HFF-Myc (cell line): Measurements from ENCODE around the gene PCDHB14.
"Not testable (repeated sequence)": the region's sequence is repeated elsewhere in the genome, so short reads cannot be mapped to it uniquely, and the experiment has no call there.

Experiments
- DNase-seq: peaks from one replicate; pipeline ENCODE4 v3.0.0-alpha.2; 2011; ENCODE audit warnings: low read depth; ENCODE audit errors: extremely low read depth
- H3K4me3 ChIP-seq: replicated peaks from 2 replicates; pipeline ENCODE4 v1.5.1; 2011; ENCODE audit warnings: low read depth, mild to moderate bottlenecking, control low read depth, low read length
- TF ChIP-seq, protein P1 (sequence below): IDR thresholded peaks from 2 replicates; pipeline ENCODE4 v1.5.1; 2012; ENCODE audit warnings: mild to moderate bottlenecking, low read depth, low read length, control low read depth; ENCODE audit errors: missing control alignments

PCDHB14 gene

DNA sequence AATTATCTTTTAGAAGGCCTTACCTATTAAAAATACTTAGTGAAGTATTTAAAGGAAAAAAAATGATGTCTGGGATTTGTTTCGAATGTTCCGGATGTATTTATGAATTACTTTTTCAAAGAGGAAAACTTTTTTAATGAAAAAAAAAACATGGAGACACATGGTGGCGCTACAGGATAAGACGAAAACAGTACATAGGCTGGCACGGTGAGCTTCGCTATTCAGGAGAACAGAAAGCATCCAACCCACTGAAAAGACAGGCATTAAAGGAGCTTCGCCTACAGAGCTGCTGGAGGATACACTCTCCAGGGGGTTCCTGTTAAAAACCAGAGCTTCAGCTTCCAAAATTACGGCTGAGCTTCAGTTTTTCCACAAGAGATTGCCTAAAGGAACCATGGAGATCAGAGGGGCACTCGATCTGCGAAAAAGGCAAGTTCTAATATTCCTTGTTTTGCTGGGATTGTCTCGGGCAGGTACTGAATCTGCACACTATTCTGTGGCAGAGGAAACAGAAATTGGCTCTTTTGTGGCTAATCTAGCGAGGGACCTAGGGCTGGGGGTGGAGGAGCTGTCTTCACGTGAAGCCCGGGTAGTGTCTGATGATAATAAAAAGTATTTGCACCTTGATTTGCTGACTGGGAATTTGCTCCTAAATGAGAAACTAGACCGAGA is at the start of gene PCDHB14:
PCDHB14 (plus strand) TSS at position 232 of the 672 bp plus-strand sequence; CDS start at position 395, 163 bp downstream.
- H3K4me3 ChIP-seq: 0 out of 2 replicates have a peak within 1 kb of the TSS, but pooled peaks have one; percentile 5
- TF ChIP-seq, protein P1, sequence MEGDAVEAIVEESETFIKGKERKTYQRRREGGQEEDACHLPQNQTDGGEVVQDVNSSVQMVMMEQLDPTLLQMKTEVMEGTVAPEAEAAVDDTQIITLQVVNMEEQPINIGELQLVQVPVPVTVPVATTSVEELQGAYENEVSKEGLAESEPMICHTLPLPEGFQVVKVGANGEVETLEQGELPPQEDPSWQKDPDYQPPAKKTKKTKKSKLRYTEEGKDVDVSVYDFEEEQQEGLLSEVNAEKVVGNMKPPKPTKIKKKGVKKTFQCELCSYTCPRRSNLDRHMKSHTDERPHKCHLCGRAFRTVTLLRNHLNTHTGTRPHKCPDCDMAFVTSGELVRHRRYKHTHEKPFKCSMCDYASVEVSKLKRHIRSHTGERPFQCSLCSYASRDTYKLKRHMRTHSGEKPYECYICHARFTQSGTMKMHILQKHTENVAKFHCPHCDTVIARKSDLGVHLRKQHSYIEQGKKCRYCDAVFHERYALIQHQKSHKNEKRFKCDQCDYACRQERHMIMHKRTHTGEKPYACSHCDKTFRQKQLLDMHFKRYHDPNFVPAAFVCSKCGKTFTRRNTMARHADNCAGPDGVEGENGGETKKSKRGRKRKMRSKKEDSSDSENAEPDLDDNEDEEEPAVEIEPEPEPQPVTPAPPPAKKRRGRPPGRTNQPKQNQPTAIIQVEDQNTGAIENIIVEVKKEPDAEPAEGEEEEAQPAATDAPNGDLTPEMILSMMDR: no peak
- no peak for DNase-seq

DNA sequence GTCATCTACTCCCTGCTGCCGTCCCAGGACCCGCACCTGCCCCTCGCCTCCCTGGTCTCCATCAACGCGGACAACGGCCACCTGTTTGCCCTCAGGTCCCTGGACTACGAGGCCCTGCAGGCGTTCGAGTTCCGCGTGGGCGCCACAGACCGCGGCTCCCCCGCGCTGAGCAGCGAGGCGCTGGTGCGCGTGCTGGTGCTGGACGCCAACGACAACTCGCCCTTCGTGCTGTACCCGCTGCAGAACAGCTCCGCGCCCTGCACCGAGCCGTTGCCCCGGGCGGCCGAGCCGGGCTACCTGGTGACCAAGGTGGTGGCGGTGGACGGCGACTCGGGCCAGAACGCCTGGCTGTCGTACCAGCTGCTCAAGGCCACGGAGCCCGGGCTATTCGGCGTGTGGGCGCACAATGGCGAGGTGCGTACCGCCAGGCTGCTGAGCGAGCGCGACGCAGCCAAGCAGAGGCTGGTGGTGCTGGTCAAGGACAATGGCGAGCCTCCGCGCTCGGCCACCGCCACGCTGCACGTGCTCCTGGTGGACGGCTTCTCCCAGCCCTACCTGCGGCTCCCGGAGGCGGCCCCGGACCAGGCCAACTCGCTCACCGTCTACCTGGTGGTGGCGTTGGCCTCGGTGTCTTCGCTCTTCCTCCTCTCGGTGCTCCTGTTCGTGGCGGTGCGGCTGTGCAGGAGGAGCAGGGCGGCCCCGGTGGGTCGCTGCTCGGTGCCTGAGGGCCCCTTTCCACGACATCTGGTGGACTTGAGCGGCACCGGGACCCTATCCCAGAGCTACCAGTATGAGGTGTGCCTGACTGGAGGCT is 48.6 kb upstream of the PCDHB14 start:
- not testable (repeated sequence) for H3K4me3 ChIP-seq, DNase-seq

DNA sequence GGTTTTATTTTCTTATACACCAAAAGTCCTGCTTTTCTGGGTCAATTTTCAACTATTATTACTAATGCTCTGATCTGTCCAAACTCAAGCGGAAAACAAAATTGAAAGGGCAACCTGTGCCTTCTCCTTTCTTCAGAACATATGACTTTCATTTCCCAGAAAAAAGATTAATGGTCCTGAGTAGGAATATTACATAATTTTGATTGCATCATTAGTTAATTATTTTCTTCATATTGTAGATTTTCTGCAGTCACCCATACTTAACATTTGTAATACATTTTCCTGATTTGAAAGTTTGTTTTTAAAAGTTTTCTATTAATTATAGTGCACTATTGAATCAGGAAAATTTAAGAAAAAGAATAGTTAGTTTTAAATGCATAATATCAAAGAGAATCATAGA is 47.2 kb upstream of the PCDHB14 start:
- no peak overlapping the region for H3K4me3 ChIP-seq
- TF ChIP-seq, protein P1: no peak
- no peak for DNase-seq

DNA sequence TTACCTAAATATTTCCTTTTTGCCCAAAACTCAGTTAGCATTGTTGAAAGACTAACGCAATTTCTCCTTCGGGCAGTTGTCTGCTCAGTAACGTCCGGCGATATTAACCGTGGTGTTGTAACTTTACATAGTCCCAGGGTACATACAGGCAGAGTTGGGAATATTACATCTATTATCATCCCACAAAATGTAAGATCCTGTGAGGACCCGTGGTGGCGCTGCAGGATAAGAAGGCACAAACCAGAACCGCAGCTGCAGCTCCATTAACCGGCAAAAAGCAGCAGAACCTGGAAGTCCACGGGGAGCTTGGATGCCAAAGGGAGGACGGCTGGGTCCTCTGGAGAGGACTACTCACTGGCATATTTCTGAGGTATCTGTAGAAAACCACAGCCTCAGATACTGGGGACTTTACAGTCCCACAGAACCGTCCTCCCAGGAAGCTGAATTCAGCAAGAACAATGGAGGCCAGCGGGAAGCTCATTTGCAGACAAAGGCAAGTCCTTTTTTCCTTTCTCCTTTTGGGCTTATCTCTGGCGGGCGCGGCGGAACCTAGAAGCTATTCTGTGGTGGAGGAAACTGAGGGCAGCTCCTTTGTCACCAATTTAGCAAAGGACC is 45.5 kb upstream of the PCDHB14 start, which contains the start of gene PCDHB8:
PCDHB8 (plus strand) TSS at position 214 of the 615 bp plus-strand sequence; CDS start at position 459, 245 bp downstream.
- H3K4me3 ChIP-seq, DNase-seq: not testable (repeated sequence)

DNA sequence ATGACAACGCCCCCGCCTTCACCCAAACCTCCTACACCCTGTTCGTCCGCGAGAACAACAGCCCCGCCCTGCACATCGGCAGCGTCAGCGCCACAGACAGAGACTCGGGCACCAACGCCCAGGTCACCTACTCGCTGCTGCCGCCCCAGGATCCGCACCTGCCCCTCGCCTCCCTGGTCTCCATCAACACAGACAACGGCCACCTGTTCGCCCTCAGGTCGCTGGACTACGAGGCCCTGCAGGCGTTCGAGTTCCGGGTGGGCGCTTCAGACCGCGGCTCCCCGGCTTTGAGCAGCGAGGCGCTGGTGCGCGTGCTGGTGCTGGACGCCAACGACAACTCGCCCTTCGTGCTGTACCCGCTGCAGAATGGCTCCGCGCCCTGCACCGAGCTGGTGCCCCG is 43.8 kb upstream of the PCDHB14 start:
- not testable (repeated sequence) for DNase-seq, H3K4me3 ChIP-seq

DNA sequence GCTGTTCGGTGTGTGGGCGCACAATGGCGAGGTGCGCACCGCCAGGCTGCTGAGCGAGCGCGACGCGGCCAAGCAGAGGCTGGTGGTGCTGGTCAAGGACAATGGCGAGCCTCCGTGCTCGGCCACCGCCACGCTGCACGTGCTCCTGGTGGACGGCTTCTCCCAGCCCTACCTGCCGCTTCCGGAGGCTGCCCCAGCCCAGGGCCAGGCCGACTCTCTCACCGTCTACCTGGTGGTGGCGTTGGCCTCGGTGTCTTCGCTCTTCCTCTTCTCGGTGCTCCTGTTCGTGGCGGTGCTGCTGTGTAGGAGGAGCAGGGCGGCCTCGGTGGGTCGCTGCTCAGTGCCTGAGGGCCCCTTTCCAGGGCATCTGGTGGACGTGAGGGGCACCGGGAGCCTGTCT is 43.3 kb upstream of the PCDHB14 start:
- H3K4me3 ChIP-seq, DNase-seq: not testable (repeated sequence)

DNA sequence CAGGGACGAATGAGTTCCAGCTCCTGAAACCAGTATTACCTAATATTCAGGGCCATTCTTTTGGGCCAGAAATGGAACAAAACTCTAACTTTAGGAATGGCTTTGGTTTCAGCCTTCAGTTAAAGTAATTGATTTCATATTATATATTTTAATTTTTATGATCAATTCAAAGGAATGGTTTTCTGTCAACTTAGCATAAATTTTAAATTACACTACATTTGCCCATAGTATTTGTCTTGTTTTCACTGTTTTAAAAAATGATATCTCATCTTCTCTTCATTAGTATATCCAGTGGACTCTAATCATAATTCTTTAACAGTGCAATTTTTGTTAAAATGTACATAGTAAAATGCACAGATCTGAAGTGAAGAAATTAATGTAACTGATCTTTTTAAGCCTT is 42.8 kb upstream of the PCDHB14 start:
- H3K4me3 ChIP-seq: no peak overlapping the region
- DNase-seq: no peak
- TF ChIP-seq, protein P1: no peak

DNA sequence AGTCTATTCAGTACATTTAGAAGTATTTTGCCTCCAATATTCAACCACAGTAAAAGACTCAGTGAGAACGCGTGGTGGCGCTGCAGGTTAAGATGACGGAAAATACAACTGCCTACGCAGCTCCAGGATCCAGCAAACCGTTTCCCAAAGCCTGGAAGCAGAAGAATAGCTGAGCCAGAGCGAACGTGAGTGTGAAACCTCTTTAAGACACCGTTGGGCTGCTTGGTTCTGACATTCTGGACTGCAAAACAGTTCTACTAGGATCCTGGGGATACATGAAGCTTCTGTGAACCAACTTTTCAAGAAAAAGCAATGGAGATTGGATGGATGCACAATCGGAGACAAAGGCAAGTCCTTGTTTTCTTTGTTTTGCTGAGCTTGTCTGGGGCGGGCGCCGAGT is 40.9 kb upstream of the PCDHB14 start, which contains the start of gene PCDHB16:
PCDHB16 (plus strand) TSS at position 140 of the 400 bp plus-strand sequence; CDS start at position 313, 173 bp downstream.
- TF ChIP-seq, protein P1: peak; percentile 17
- DNase-seq: no peak
- no peak within 1 kb of the TSS for H3K4me3 ChIP-seq

DNA sequence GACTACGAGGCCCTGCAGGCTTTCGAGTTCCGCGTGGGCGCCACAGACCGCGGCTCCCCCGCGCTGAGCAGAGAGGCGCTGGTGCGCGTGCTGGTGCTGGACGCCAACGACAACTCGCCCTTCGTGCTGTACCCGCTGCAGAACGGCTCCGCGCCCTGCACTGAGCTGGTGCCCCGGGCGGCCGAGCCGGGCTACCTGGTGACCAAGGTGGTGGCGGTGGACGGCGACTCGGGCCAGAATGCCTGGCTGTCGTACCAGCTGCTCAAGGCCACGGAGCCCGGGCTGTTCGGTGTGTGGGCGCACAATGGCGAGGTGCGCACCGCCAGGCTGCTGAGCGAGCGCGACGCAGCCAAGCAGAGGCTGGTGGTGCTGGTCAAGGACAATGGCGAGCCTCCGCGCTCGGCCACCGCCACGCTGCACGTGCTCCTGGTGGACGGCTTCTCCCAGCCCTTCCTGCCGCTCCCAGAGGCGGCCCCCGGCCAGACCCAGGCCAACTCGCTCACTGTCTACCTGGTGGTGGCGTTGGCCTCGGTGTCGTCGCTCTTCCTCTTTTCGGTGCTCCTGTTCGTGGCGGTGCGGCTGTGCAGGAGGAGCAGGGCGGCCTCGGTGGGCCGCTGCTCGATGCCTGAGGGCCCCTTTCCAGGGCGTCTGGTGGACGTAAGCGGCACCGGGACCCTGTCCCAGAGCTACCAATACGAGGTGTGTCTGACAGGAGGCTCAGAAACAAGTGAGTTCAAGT is 38.9 kb upstream of the PCDHB14 start:
- H3K4me3 ChIP-seq, DNase-seq: not testable (repeated sequence)
